Mammary epithelial cell (primary cell): Measurements from ENCODE around the gene PARP12.

Source experiments
- EZH2 ChIP-seq: IDR thresholded peaks from 2 replicates; pipeline ENCODE4 v1.6.1; 2012; ENCODE audit warnings: low read length, inconsistent platforms, borderline replicate concordance
- TF ChIP-seq, protein P1 (sequence below), 2 donors: IDR thresholded peaks in 1 of 2; conservative IDR thresholded peaks in 1 of 2; 2 replicates each; pipeline ENCODE4 v1.5.1; 2011 to 2012; ENCODE audit warnings: inconsistent platforms in 2 of 2, low read length in 2 of 2, mild to moderate bottlenecking in 2 of 2, control low read depth in 1 of 2, low read depth in 1 of 2; ENCODE audit not compliant: insufficient read depth in 1 of 2; ENCODE audit errors: extremely low read depth in 1 of 2

GRCh38 chr7:140050100-140050499 is 12.7 kb downstream of the PARP12 start:
- TF ChIP-seq, protein P1, sequence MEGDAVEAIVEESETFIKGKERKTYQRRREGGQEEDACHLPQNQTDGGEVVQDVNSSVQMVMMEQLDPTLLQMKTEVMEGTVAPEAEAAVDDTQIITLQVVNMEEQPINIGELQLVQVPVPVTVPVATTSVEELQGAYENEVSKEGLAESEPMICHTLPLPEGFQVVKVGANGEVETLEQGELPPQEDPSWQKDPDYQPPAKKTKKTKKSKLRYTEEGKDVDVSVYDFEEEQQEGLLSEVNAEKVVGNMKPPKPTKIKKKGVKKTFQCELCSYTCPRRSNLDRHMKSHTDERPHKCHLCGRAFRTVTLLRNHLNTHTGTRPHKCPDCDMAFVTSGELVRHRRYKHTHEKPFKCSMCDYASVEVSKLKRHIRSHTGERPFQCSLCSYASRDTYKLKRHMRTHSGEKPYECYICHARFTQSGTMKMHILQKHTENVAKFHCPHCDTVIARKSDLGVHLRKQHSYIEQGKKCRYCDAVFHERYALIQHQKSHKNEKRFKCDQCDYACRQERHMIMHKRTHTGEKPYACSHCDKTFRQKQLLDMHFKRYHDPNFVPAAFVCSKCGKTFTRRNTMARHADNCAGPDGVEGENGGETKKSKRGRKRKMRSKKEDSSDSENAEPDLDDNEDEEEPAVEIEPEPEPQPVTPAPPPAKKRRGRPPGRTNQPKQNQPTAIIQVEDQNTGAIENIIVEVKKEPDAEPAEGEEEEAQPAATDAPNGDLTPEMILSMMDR (conservative IDR thresholded peaks at IDR 0.05 in 1 of 2, IDR thresholded peaks at IDR 0.05 in 1 of 2; ENCODE audit: extremely low read depth in 1 of 2, insufficient read depth in 1 of 2, low read depth in 1 of 2, low read length in 2 of 2) = no peak
- no peak for TF ChIP-seq EZH2
